ENCODE results near the gene KDM1A.
"Not testable (repeated sequence)": the region's sequence is repeated elsewhere in the genome, so short reads cannot be mapped to it uniquely, and the experiment has no call there.

Gene KDM1A

GRCh38 chr1:23019094-23019862 lies at the start of gene KDM1A:
TSS of gene KDM1A (plus strand) at chr1:23019468. CDS start at chr1:23019597, 129 bp downstream.
- DNase-seq: peak; percentile 98

GRCh38 chr1:22970096-22970495 lies 49.2 kb upstream of the KDM1A start:
- no peak for DNase-seq

GRCh38 chr1:22971161-22971560 lies 48.1 kb upstream of the KDM1A start:
- no peak for DNase-seq

GRCh38 chr1:22971611-22972405 lies 47.5 kb upstream of the KDM1A start:
- no peak for DNase-seq

GRCh38 chr1:22972760-22973159 lies 46.5 kb upstream of the KDM1A start, which contains the start of gene LACTBL1:
TSS of gene LACTBL1 (minus strand) at chr1:22972866. CDS start at chr1:22972316, 550 bp downstream.
- DNase-seq: no peak

GRCh38 chr1:22975694-22976093 lies 43.6 kb upstream of the KDM1A start:
- peak; percentile 36 for DNase-seq

- DNase-seq: no peak
Measured at GRCh38 chr1:22976127-22976460, 43.2 kb upstream of the KDM1A start.

- DNase-seq: peak; percentile 83
Measured at GRCh38 chr1:22976461-22977243, 42.6 kb upstream of the KDM1A start.

GRCh38 chr1:22978299-22978698 lies 41.0 kb upstream of the KDM1A start:
- peak; percentile 72 for DNase-seq

GRCh38 chr1:22980471-22980790 lies 38.8 kb upstream of the KDM1A start:
- not testable (repeated sequence) for DNase-seq

GRCh38 chr1:22983944-22984343 lies 35.3 kb upstream of the KDM1A start:
- no peak for DNase-seq

- DNase-seq: not testable (repeated sequence)
Measured at GRCh38 chr1:22992384-22992783, 26.9 kb upstream of the KDM1A start.

GRCh38 chr1:22993220-22993795 lies 26.0 kb upstream of the KDM1A start:
- DNase-seq: not testable (repeated sequence)

GRCh38 chr1:22995774-22996173 lies 23.5 kb upstream of the KDM1A start:
- DNase-seq: no peak

- DNase-seq: not testable (repeated sequence)
Measured at GRCh38 chr1:22997528-22997927, 21.7 kb upstream of the KDM1A start.

- DNase-seq: not testable (repeated sequence)
Measured at GRCh38 chr1:23000133-23000532, 19.1 kb upstream of the KDM1A start.

- DNase-seq: not testable (repeated sequence)
Measured at GRCh38 chr1:23002218-23002617, 17.1 kb upstream of the KDM1A start.

GRCh38 chr1:23004112-23004511 lies 15.2 kb upstream of the KDM1A start:
- DNase-seq: no peak

- DNase-seq: not testable (repeated sequence)
Measured at GRCh38 chr1:23004769-23005168, 14.5 kb upstream of the KDM1A start.

GRCh38 chr1:23007106-23007505 lies 12.2 kb upstream of the KDM1A start:
- no peak for DNase-seq

- no peak for DNase-seq
Measured at GRCh38 chr1:23008901-23009300, 10.4 kb upstream of the KDM1A start.

GRCh38 chr1:23010025-23010424 lies 9.2 kb upstream of the KDM1A start:
- DNase-seq: not testable (repeated sequence)

- DNase-seq: no peak
Measured at GRCh38 chr1:23013657-23014056, 5.6 kb upstream of the KDM1A start.

All from HCEC 1CT (cell line).